Kidney epithelial cell (primary cell): Measurements from ENCODE around the gene SELENOI. TPM values are rescaled to one million over a fixed set of nuclear protein-coding genes. Genes with fewer than 3 reads are reported as not detected.
"Not testable (repeated sequence)": the region's sequence is repeated elsewhere in the genome, so short reads cannot be mapped to it uniquely, and the experiment has no call there.

Source experiments
- DNase-seq: peaks from one replicate; pipeline ENCODE4 v3.0.0-alpha.2; 2010; ENCODE audit warnings: low read depth
- H3K27me3 ChIP-seq: 2 replicates; pipeline ENCODE4 v1.6.0; 2011; ENCODE audit warnings: low read length; ENCODE audit not compliant: control insufficient read depth, insufficient read depth
- H3K36me3 ChIP-seq: 2 replicates; pipeline ENCODE4 v1.5.1; 2011; ENCODE audit warnings: low read length; ENCODE audit not compliant: control insufficient read depth, insufficient read depth
- H3K4me3 ChIP-seq: 2 replicates; pipeline ENCODE4 v1.5.1; 2011; ENCODE audit warnings: low read depth, mild to moderate bottlenecking, control low read depth, low read length
- total RNA-seq: library from RNA; depleted of rRNA; stranded (reverse); fragments of >200 nt; gene quantifications from 2 replicates; pipeline ENCODE4 v1.2.3, GENCODE V29; 2015
- TF ChIP-seq, protein P1 (sequence below): IDR thresholded peaks from 2 replicates; pipeline ENCODE4 v1.5.1; 2011; ENCODE audit warnings: mild to moderate bottlenecking, moderate library complexity, low read length, control low read depth, inconsistent platforms; ENCODE audit not compliant: insufficient read depth, poor library complexity, severe bottlenecking

The SELENOI gene
- total RNA-seq, 1 donor from 2014 or later = 21.4 TPM

DNA sequence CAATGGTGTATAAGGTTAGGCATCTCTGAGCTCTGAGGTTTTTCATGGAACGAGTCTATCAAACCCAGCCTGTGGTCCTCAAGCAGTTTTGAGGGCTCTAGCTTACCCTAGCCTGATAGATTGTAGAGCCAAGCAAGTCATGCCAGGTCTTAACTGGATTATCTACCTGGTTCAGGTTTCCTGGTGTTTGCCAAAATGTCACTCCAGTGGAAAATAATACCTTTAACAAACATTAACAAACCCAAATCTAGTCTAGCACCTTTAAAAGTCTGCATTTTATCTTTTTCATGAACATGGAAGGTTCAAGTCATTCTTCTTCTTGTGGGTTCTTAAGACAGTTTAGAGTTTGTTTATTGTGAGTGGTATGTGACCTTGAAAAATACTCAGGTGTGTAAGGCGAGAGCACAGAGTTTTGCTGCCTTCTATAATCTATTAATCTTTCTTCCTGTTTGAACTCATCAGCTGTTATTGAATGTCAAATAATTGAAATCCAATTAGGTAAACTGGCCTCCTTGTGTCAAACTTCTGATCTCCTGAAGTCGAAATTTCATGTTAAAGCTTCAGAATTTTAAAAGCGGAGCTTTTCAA is 14.0 kb downstream of the SELENOI start:
- no peak overlapping the region for H3K4me3 ChIP-seq
- H3K27me3 ChIP-seq = no peaks in the 10 kb centered on the region
- H3K36me3 ChIP-seq = no peaks in the 10 kb centered on the region
- no peak for DNase-seq
- TF ChIP-seq, protein P1, sequence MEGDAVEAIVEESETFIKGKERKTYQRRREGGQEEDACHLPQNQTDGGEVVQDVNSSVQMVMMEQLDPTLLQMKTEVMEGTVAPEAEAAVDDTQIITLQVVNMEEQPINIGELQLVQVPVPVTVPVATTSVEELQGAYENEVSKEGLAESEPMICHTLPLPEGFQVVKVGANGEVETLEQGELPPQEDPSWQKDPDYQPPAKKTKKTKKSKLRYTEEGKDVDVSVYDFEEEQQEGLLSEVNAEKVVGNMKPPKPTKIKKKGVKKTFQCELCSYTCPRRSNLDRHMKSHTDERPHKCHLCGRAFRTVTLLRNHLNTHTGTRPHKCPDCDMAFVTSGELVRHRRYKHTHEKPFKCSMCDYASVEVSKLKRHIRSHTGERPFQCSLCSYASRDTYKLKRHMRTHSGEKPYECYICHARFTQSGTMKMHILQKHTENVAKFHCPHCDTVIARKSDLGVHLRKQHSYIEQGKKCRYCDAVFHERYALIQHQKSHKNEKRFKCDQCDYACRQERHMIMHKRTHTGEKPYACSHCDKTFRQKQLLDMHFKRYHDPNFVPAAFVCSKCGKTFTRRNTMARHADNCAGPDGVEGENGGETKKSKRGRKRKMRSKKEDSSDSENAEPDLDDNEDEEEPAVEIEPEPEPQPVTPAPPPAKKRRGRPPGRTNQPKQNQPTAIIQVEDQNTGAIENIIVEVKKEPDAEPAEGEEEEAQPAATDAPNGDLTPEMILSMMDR = no peak

DNA sequence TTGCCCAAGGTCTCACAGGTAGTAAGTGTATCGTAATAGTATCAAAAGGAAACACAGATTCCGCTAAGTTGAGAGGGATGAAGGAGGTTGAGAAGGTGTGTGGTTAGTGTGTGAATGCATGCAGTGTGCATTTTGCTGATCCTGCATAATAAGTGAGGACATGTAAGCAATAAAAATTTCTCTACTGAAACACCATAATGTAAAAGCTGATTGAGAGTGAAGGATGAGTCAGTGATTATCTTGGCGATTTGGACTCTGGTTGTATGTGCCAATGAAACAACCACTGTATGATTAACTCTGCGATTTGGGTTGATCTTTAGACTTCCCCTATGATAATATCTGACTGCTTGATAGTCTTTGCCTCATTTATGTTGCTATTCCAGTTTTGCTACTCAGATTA is 17.4 kb downstream of the SELENOI start:
- no peak for DNase-seq
- Histone ChIP-seq H3K36me3 (no peaks in the 10 kb centered on the region), H3K4me3 (no peak overlapping the region), H3K27me3 (no peaks in the 10 kb centered on the region)
- TF ChIP-seq, protein P1 = no peak

DNA sequence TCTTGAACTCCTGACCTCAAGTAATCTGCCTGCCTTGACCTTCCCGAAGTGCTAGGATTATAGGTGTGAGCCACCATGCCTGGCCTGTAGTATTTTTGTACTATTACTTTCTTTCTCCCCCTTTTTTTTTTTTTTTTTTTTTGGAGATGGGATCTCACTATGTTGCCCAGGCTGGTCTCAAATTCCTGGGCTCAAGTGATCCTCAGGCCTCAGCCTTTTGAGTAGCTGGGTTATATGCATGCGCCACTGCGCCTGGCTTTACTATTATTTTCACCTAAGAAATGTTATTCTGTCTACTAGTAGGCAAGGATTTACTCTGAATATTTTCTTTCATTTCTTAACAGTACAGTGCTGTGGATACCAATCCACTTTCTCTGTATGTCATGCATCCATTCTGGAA is 18.0 kb downstream of the SELENOI start:
- Histone ChIP-seq H3K36me3 (no peaks in the 10 kb centered on the region), H3K27me3 (no peaks in the 10 kb centered on the region), H3K4me3 (no peak overlapping the region)
- DNase-seq = no peak
- TF ChIP-seq, protein P1 = no peak

DNA sequence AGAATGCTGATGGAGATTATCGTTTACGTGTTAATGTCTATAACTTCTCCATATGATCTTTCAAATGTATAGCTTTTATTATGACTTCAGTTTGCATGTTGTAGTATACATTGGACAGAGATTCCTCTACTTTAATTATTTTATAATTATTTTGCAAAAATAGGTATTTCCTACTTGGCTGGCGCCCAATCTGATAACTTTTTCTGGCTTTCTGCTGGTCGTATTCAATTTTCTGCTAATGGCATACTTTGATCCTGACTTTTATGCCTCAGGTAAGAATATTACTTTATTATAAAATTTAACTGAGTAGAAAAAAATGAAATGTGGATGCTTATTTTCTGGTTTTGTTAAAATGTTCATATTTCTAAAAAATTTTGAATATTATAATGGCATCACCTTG is 18.7 kb downstream of the SELENOI start:
- Histone ChIP-seq H3K4me3 (no peak overlapping the region), H3K27me3 (no peaks in the 10 kb centered on the region), H3K36me3 (no peaks in the 10 kb centered on the region)
- no peak for DNase-seq
- TF ChIP-seq, protein P1 = no peak

DNA sequence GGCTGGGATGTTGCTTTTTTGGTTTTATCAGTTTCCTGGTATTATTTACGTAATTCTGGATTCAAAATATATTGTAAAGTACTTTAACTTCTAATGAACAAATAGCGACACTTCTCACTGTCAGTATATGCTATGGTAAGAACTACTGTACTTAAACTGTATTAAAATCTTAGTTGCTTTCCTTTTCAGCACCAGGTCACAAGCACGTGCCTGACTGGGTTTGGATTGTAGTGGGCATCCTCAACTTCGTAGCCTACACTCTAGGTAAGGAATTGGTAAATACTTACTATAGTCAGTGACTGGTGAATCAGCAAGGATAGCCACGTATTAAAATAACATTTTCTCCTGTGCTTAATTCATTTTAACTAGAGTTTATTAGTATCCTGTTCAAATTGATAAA is 21.0 kb downstream of the SELENOI start:
- H3K27me3 ChIP-seq = no peaks in the 10 kb centered on the region
- no peak overlapping the region for H3K4me3 ChIP-seq
- no peaks in the 10 kb centered on the region for H3K36me3 ChIP-seq
- no peak for DNase-seq
- TF ChIP-seq, protein P1 = no peak

DNA sequence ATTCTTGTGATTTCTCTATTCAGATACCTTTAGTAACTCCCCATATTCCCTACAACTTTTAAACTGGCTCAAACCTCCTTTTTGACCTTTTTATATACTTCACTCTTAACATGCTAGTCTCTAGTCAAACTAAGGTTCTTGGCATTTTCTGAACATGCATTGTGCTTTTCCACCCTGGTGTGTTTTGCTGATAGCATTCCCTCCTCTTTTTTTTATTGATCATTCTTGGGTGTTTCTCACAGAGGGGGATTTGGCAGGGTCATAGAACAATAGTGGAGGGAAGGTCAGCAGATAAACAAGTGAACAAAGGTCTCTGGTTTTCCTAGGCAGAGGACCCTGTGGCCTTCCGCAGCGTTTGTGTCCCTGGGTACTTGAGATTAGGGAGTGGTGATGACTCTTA is 23.7 kb downstream of the SELENOI start:
- not testable (repeated sequence) for H3K27me3 ChIP-seq, H3K4me3 ChIP-seq, H3K36me3 ChIP-seq, DNase-seq

DNA sequence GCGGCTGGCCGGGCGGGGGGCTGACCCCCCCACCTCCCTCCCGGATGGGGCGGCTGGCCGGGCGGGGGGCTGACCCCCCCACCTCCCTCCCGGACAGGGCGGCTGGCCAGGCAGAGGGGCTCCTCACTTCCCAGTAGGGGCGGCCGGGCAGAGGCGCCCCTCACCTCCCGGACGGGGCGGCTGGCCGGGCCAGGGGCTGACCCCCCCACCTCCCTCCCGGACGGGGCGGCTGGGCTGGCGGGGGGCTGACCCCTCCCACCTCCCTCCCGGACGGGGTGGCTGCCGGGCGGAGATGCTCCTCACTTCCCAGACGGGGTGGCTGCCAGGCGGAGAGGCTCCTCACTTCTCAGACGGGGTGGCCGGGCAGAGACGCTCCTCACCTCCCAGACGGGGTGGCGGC is 25.0 kb downstream of the SELENOI start:
- not testable (repeated sequence) for H3K36me3 ChIP-seq, DNase-seq, H3K4me3 ChIP-seq, H3K27me3 ChIP-seq
